Kidney capillary endothelial cell (primary cell): ENCODE data around the gene LYPLAL1.
"Not testable (repeated sequence)": the region's sequence is repeated elsewhere in the genome, so short reads cannot be mapped to it uniquely, and the experiment has no call there.

ENCODE experiments used
- DNase-seq: peaks from one replicate; pipeline ENCODE4 v3.0.0-alpha.2; 2018; ENCODE audit warnings: low spot score

The LYPLAL1 gene

DNA sequence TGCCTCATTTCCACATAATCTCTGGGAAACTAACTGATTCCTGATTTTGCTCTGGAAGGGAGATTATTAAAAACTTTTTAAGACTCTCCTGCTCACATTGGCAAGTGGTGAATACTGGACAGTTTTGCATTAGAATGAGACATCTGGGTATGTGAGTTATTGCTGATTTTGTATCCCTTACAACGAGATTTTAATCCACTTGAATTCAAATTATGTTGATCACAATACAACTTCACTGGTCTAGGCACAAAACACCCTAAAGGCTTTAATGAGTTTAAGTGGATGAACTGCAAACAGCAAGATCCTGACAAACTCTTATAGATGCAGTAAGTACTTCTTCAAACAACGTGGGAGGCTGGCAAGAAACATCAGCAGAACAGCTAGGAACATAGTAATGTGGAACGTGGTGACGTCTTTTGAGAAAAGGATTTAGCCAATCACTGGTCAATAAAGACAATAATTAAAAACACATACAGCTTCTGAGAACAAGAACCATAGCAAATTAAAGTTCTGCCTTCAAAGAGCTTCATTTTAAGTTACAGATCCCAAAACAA, 10.2 kb upstream of the LYPLAL1 start:
- no peak for DNase-seq

DNA sequence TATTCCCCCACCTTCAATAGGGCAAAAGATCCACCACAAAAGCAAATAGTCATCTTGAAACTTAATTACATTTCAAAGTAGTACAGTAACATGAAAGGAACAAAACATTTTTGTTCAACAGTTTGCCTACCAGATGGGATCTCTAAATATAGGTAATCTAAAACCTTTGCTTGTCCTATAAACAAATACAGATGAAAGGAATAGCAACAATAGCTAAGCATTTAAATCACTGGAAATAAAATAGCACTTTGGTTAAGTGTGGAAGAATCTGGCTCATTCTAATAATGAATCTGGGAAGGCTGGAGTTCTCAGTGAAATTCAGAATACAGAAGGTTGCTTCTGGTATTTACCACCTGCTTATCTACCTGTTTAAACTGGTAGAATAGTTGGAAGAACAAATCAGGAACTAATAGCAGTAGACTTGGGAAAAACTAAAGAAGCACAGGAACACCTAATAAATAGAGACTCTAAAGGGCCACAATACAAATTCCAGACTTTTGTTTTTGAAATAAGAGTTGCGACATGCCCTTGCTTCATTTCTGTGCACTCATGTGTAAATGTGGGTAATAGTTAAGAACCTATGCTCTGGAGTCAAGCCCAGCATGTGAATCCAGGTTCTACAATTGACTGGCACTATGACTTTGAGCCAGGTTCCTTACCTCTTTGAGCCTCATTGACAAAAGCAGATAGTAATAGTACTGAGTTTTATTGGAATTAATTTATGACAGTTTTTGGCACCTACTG, 2.3 kb upstream of the LYPLAL1 start:
- DNase-seq: no peak

DNA sequence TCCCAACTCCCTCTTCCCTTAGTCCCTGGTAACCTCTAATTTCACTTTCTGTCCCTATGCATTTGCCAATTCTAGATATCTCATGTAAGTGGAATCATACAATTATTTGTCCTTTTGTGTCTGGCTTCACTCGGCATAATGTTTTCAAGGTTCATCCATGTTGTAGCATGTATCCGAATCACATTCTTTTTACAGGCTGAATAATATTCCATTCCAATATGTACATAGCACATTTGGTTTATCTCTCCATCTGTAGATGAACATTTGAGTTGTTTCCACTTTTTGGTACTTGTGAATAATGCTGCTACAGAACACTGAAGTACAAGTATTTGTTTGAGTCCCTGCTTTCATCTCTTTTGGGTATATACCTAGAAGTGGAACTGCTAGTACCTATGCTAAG, 857 bp upstream of the LYPLAL1 start:
- DNase-seq: no peak

DNA sequence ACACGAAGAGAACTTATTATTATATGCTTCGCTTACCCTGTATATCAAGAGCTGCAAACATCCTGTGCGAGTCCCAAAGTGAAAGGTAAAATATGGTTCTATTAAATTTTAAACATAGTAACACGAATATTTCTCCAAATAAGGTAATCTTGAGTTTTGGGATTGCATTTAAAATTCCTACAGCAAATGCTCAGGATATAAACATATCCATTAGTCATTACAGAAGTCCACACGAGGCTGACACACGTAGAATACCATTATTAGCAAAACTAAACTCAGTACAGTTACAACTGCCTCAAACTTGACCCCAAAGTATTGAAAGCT, 282 bp upstream of the LYPLAL1 start:
- no peak for DNase-seq

GRCh38 chr1:219174460-219175211, 958 bp downstream of the LYPLAL1 start:
- peak; percentile 44 for DNase-seq

GRCh38 chr1:219175212-219175564, 1.5 kb downstream of the LYPLAL1 start:
- DNase-seq: no peak

DNA sequence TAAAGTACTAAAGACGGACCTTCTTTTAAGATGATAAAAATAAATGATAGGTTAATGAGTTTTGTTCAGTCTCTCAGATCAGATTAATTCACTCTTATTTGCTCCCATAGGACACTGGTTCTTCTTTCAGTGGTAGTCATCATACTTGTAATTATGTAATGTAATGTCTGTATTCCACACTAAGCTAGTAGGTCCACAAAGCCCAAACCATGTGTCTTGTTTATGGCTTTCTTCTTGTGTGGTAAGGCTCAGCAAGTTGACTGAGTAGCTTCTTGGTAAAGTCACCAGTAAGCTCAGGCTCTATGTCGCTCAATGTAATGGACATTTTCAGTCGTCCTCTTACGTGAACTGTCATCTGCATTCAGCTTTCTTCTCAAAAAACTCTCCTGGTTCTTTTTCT, 2.5 kb downstream of the LYPLAL1 start:
- no peak for DNase-seq

- no peak for DNase-seq
Measured at GRCh38 chr1:219177363-219177762, 3.7 kb downstream of the LYPLAL1 start.

DNA sequence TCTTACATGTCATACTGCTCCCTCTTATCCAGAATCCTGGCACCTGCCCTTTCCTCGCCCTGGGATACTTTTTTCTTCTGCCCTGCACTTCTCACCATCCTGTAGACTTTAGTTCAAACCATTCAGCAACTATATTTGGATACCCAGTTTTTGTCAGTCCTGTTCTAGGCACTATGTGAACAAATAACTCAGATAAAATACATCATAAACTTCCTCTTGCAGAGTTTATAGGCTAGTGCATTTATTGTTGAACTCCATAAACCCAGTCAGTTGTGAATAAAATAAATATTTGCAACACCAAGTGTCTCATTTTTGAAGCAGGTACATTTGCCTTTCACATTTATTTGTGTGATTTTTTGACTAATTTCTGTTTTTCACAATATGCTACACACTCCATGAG, 4.3 kb downstream of the LYPLAL1 start:
- no peak for DNase-seq

DNA sequence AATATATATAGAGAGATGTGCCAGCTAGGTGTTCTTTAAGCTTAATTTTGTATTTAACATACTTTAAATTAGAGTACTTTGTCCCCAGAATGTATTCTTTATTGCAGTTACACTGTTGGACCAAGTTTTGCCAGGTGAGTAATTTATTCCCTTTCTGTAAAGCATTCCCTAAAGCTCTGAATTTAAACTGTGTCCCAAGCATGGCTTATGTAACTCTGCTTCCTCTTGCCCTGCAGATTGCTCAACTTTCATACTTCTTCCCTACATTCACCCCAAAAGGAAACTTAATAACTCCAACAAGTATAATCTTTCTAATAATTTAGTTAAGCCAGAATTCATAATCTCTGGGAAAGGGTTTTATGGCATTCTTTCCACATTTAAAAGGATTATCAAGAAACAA, 5.6 kb downstream of the LYPLAL1 start:
- no peak for DNase-seq

GRCh38 chr1:219184337-219184736, 10.7 kb downstream of the LYPLAL1 start:
- DNase-seq: no peak

GRCh38 chr1:219185486-219186117, 11.9 kb downstream of the LYPLAL1 start:
- DNase-seq: no peak

GRCh38 chr1:219188331-219188803, 14.7 kb downstream of the LYPLAL1 start:
- no peak for DNase-seq

DNA sequence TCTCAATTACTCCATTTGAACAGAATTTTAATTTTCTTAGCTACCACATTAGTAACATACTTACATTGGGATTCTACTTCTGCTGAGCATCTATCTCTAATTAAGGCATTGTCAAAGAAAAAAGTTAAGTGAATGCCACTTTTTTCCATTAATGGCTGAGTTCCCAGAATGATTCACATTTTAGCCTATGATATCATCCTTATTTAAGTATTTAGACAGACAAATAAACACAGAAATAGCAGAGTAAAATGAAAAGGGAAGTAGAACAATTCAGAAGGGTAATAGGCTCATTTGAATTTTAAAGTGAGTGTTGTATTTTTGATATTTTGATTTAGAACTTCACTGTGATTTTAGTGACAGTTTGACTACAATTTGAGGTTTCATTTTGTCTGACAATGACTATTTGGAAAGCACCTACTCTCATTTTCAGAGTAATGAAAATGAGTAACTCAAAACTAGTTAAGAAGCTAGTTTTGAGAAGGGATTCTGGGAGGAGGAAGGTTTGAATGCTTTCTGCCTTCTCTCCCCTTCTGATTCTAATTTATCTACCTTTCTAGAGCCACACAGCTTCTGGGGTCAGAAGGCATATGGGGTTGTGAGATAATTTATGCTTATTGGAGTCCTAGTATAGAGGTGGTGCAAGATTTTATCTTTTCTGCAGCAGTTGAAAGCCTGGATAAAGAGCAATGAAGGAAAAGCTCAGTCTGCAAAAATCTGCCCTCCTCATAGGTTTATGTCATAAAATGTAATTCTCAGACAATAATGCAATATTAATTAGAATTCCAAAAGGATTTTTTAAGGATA, 15.5 kb downstream of the LYPLAL1 start:
- DNase-seq: peak; percentile 46

DNA sequence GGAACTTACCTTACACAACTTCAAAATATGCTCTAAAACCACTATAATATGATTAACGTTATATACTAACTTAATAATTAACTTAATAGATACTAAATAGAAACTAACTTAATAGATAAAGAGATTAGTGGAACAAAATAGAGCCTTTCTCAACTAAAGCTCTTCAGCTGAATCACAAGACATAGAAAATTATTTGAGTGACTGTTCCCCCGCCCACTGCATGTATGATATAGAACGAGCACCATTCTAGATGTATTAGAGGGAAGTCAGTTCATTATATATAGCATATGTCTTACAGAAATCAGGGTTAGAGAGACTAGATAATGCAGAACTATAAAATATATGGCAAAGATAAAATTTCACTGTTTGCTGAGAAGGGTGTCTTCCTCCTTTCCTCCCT, 16.3 kb downstream of the LYPLAL1 start:
- DNase-seq: no peak

DNA sequence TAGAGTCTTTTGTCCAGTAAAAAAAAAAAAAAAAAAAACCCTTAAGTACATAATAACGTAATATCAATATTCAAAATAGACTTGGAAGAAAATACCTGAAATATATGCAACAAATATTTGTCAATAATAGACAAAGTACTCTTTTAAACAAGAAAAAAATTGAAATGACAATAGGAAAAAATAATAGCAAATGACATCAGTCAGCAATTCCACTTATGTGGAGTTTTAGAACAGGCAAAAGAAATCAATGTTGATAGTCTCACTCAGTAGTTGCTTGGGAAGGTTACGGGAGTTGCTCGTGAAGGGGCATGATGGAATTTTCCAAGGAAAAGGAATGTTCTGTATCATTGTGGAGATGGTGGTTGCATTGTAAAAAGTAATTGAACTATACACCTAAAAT, 16.9 kb downstream of the LYPLAL1 start:
- DNase-seq: no peak

DNA sequence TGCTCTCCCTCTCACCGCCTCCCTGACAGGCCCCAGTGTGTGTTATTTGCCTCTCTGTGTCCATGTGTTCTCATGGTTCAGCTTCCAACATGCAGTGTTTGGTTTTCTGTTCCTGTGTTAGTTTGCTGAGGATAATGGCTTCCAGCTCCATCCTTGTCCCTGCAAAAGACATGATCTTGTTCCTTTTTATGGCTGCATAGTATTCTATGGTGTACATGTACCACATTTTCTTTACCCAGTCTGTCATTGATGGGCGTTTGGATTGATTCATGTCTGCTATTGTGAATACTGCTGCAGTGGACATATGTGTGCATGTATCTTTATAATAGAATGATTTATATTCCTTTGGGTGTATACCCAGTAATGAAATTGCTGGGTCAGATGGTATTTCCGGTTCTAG, 22.2 kb downstream of the LYPLAL1 start:
- not testable (repeated sequence) for DNase-seq

DNA sequence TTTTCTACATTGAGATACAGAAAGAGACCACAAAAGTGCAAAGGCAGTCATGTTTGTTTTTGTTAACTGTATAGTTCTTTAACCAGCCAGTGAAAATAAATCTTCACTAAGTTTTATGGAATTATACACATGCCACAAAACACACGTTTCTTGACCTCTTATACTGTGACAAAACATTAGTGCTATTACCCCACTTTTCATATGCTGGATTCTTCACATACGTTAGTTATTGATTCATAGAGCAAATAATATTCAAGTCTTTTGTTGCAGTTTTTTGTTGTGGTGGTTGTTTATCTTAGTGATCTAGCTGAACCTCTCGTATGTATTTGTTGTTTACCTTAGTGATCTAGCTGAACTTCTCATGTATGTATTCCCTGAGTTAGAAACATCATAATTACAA, 28.0 kb downstream of the LYPLAL1 start:
- DNase-seq: no peak

GRCh38 chr1:219202567-219202966, 28.9 kb downstream of the LYPLAL1 start:
- DNase-seq: no peak

- no peak for DNase-seq
Measured at GRCh38 chr1:219206350-219206749, 32.7 kb downstream of the LYPLAL1 start.

GRCh38 chr1:219209578-219209977, 35.9 kb downstream of the LYPLAL1 start:
- DNase-seq: no peak

DNA sequence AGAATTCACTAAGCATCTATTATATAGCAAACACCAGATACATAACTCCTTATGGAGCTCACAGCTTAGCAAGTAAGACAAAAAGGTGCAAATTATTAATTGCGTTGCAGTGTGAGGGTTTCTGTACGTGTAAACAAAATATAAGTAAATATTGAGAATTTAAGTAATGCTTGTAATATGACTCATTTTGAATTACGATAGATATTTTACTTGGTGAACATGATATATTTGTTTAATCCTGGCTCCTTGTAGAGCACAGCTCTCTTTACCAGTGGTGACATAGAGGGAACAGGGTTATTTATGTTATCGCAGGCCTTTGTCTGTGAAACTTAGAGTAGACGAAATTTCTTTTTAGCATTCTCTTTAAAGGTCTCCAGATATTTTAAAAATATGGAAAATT, 36.4 kb downstream of the LYPLAL1 start:
- DNase-seq: no peak
